ENCODE results near the gene TTC28.
"Not testable (repeated sequence)": the region's sequence is repeated elsewhere in the genome, so short reads cannot be mapped to it uniquely, and the experiment has no call there.

Gene TTC28

GRCh38 chr22:28406246-28406645 lies 273.4 kb downstream of the TTC28 start:
- no peak for DNase-seq (ENCODE audit: low spot score)

GRCh38 chr22:28405588-28405987 lies 274.1 kb downstream of the TTC28 start:
- DNase-seq (ENCODE audit: low spot score): no peak

GRCh38 chr22:28402539-28402938 lies 277.1 kb downstream of the TTC28 start:
- no peak for DNase-seq (ENCODE audit: low spot score)

- no peak for DNase-seq (ENCODE audit: low spot score)
These were observed 277.6 kb downstream of the TTC28 start for GRCh38 chr22:28402060-28402459.

- DNase-seq (ENCODE audit: low spot score): no peak
These were observed 280.7 kb downstream of the TTC28 start for GRCh38 chr22:28398981-28399380.

- peak; percentile 21 for DNase-seq (ENCODE audit: low spot score)
These were observed 281.3 kb downstream of the TTC28 start for GRCh38 chr22:28398355-28398754.

- DNase-seq (ENCODE audit: low spot score): no peak
These were observed 282.3 kb downstream of the TTC28 start for GRCh38 chr22:28397306-28397705.

GRCh38 chr22:28395920-28396753 lies 283.5 kb downstream of the TTC28 start:
- DNase-seq (ENCODE audit: low spot score): no peak

GRCh38 chr22:28395520-28395919 lies 284.1 kb downstream of the TTC28 start:
- no peak for DNase-seq (ENCODE audit: low spot score)

- no peak for DNase-seq (ENCODE audit: low spot score)
These were observed 285.0 kb downstream of the TTC28 start for GRCh38 chr22:28394513-28395110.

GRCh38 chr22:28381429-28382167 lies 298.0 kb downstream of the TTC28 start:
- DNase-seq (ENCODE audit: low spot score): no peak

- DNase-seq (ENCODE audit: low spot score): no peak
These were observed 299.7 kb downstream of the TTC28 start for GRCh38 chr22:28379951-28380350.

- no peak for DNase-seq (ENCODE audit: low spot score)
These were observed 300.4 kb downstream of the TTC28 start for GRCh38 chr22:28379075-28379779.

- DNase-seq (ENCODE audit: low spot score): no peak
These were observed 303.7 kb downstream of the TTC28 start for GRCh38 chr22:28375761-28376534.

- DNase-seq (ENCODE audit: low spot score): no peak
These were observed 305.8 kb downstream of the TTC28 start for GRCh38 chr22:28373831-28374230.

GRCh38 chr22:28369854-28370253 lies 309.8 kb downstream of the TTC28 start:
- no peak for DNase-seq (ENCODE audit: low spot score)

GRCh38 chr22:28366856-28367255 lies 312.8 kb downstream of the TTC28 start:
- DNase-seq (ENCODE audit: low spot score): no peak

GRCh38 chr22:28365371-28365770 lies 314.3 kb downstream of the TTC28 start:
- no peak for DNase-seq (ENCODE audit: low spot score)

- DNase-seq (ENCODE audit: low spot score): not testable (repeated sequence)
These were observed 315.5 kb downstream of the TTC28 start for GRCh38 chr22:28364105-28364504.

- DNase-seq (ENCODE audit: low spot score): no peak
These were observed 318.7 kb downstream of the TTC28 start for GRCh38 chr22:28360939-28361338.

- peak; percentile 22 for DNase-seq (ENCODE audit: low spot score)
These were observed 321.3 kb downstream of the TTC28 start for GRCh38 chr22:28358312-28358711.

Data from putamen (tissue), 1 donor.